GM12875 (cell line): ENCODE results near the gene MME.

Source experiments
- H3K4me3 ChIP-seq: one replicate; pipeline ENCODE4 v1.5.1; 2011; ENCODE audit warnings: low read depth, low read length, control low read depth
- CTCF ChIP-seq: IDR thresholded peaks from 2 replicates; pipeline ENCODE4 v1.5.1; 2011; ENCODE audit warnings: low read depth, mild to moderate bottlenecking, control low read depth, inconsistent platforms, low read length, moderate library complexity, borderline replicate concordance; ENCODE audit not compliant: insufficient read depth

MME gene

GRCh38 chr3:155079746-155080487 is at the start of gene MME:
MME (plus strand) TSS chr3:155080319; CDS start chr3:155084168, 3,849 bp downstream.
- no peak for TF ChIP-seq CTCF
- H3K4me3 ChIP-seq = no peak within 1 kb of the TSS

- no peak overlapping the region for H3K4me3 ChIP-seq
- no peak for TF ChIP-seq CTCF
Measured at GRCh38 chr3:155031186-155031585, 48.9 kb upstream of the MME start.

GRCh38 chr3:155032918-155033317 is 47.2 kb upstream of the MME start:
- no peak overlapping the region for H3K4me3 ChIP-seq
- no peak for TF ChIP-seq CTCF

GRCh38 chr3:155034786-155035185 is 45.3 kb upstream of the MME start:
- TF ChIP-seq CTCF = no peak
- no peak overlapping the region for H3K4me3 ChIP-seq

GRCh38 chr3:155035553-155035952 is 44.6 kb upstream of the MME start:
- TF ChIP-seq CTCF = no peak
- H3K4me3 ChIP-seq = no peak overlapping the region

- no peak overlapping the region for H3K4me3 ChIP-seq
- no peak for TF ChIP-seq CTCF
Measured at GRCh38 chr3:155037508-155038202, 42.5 kb upstream of the MME start.

GRCh38 chr3:155038203-155038554 is 41.9 kb upstream of the MME start:
- no peak for TF ChIP-seq CTCF
- no peak overlapping the region for H3K4me3 ChIP-seq
